ENCODE data around the gene GDPGP1. TPM values are rescaled to one million over a fixed set of nuclear protein-coding genes. Genes with fewer than 3 reads are reported as not detected.
"Not testable (repeated sequence)": the region's sequence is repeated elsewhere in the genome, so short reads cannot be mapped to it uniquely, and the experiment has no call there.

Gene GDPGP1
- total RNA-seq, 4 donors from 2014 or later = 4.7 to 8.4 (median 5.5) TPM

DNA sequence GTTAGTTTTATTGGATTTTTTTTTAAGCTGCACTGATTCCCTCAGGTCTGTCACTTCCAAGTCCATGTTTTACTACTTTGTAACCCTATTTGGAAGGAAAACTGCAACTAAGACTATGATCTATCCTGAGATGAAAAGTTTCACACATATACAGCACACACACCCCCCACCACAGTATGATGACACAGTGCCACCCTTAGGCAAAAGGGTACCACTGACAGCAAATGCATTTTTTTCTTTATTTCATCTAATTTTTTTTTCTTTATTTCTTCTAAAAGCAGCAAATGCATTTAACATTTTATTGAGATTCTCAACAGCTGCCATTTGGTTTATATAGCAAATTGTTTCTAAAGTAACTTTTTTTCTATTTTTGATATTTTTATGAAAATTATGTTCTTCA, 52.7 kb downstream of the GDPGP1 start:
- no peak for DNase-seq
- peaks cover 0 to 11% (median 0%) of the 10 kb centered on the region in 3 donors for H3K4me1 ChIP-seq
- H3K27ac ChIP-seq = no peak overlapping the region
- TF ChIP-seq CTCF (IDR thresholded peaks at IDR 0.05) = peak in 5 of 6 experiments; percentile 18 to 36 (median 28)
- no peak for TF ChIP-seq POLR2A (IDR thresholded peaks at IDR 0.05)
- intact Hi-C loops (cut with DNase I) = no loop called here
- H3K36me3 ChIP-seq = no peaks in the 10 kb centered on the region
- H3K27me3 ChIP-seq = no peaks in the 10 kb centered on the region
- no peak overlapping the region for H3K4me3 ChIP-seq
- no peaks in the 10 kb centered on the region for H3K9me3 ChIP-seq

GRCh38 chr15:90287101-90287500, 53.1 kb downstream of the GDPGP1 start:
- intact Hi-C loops (cut with DNase I) = no loop called here
- Histone ChIP-seq H3K27ac (peak overlapping the region in 1 of 4 donors; percentile 17), H3K4me3 (no peak overlapping the region), H3K4me1 (peaks cover 0 to 11% (median 0%) of the 10 kb centered on the region in 3 donors), H3K27me3 (no peaks in the 10 kb centered on the region), H3K9me3 (no peaks in the 10 kb centered on the region), H3K36me3 (no peaks in the 10 kb centered on the region)
- WGBS, 2 donors = 29 to 59% methylated on average over 3 to 5 of the region's 5 CpGs
- TF ChIP-seq POLR2A (IDR thresholded peaks at IDR 0.05) (no peak), CTCF (IDR thresholded peaks at IDR 0.05) (no peak)
- DNase-seq = no peak

DNA sequence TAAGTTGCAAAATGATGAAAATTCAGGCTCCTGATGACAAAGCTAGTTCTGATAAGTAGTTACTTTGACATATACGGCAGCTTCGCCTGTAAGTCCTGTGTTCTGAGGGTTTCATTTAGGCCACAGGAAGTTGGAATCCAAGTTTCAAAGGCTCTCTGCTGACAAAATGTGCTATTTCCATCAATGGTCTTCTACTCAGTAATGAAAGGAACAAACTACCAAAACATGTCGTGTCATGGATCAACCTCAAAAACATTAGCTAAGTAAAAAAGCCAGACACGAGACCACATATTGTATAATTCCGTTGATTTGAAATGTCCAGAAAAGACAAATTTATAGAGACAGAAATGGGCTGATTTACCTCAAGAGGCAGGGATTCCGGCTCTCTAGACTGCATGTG, 53.9 kb downstream of the GDPGP1 start:
- Histone ChIP-seq H3K4me3 (no peak overlapping the region), H3K27ac (no peak overlapping the region), H3K36me3 (no peaks in the 10 kb centered on the region), H3K9me3 (no peaks in the 10 kb centered on the region), H3K4me1 (peaks cover 0 to 12% (median 0%) of the 10 kb centered on the region in 3 donors), H3K27me3 (no peaks in the 10 kb centered on the region)
- WGBS, 2 donors = 81 to 83% methylated on average over 6 of the region's 6 CpGs
- no peak for TF ChIP-seq CTCF (IDR thresholded peaks at IDR 0.05)
- no peak for TF ChIP-seq POLR2A (IDR thresholded peaks at IDR 0.05)
- intact Hi-C loops (cut with DNase I) = no loop called here
- DNase-seq = no peak

- no peak for DNase-seq
- Histone ChIP-seq H3K9me3 (no peaks in the 10 kb centered on the region), H3K36me3 (no peaks in the 10 kb centered on the region), H3K27ac (no peak overlapping the region), H3K27me3 (no peaks in the 10 kb centered on the region), H3K4me1 (peaks cover 0 to 20% (median 0%) of the 10 kb centered on the region in 3 donors), H3K4me3 (no peak overlapping the region)
- no peak for TF ChIP-seq CTCF (IDR thresholded peaks at IDR 0.05)
- TF ChIP-seq POLR2A (IDR thresholded peaks at IDR 0.05) = no peak
- intact Hi-C loops (cut with DNase I) = no loop called here
- WGBS, 2 donors = 63 to 68% methylated on average over 11 to 15 of the region's 16 CpGs
These were observed 57.8 kb downstream of the GDPGP1 start for GRCh38 chr15:90291679-90292356.

DNA sequence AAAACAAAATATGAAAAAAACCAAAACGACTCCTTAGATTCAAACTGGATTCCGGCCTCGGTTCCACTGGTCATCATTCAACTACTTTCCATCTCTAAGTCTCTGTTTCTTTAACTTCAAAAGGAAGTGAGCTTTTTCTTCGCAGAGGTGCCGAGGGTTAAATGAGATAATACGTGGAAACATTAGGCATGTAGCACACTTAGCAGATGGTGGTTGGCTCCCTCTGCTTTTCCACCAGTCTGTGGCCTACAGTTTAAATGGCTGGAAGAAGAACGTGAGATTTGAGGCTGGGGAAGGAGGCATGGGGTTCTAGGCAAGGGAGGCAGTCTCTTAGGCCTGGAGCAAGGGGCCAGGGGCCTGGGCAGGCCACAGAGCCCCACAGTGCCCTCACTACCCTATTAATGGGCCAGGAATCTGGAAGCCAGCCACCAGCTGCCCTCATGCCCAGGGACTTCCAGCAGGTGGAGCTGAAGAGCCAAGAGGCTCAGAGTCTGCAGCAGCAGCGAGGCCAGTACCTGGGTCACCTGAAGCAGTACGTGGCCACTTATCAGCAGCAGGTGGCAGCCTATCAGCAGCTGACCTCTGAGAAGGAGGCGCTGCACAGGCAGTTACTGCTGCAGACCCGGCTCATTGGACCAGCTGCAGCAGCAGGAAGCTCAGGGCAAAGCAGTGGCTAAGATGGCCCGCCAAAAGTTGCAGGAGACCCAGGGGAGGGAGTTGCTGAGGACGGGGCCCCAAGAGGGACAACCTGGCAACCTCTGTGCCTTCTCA, 59.2 kb downstream of the GDPGP1 start:
- H3K9me3 ChIP-seq; H3K27ac ChIP-seq; H3K4me3 ChIP-seq; intact Hi-C loops (cut with DNase I); DNase-seq; H3K36me3 ChIP-seq; H3K27me3 ChIP-seq: not testable (repeated sequence)
- 52 to 60% methylated on average over 7 to 10 of the region's 13 CpGs for WGBS, 2 donors
- peak; percentile 71 to 92 (median 87) for TF ChIP-seq CTCF (IDR thresholded peaks at IDR 0.05)
- peaks cover 0 to 15% (median 0%) of the 10 kb centered on the region in 3 donors for H3K4me1 ChIP-seq
